Glutamatergic neuron (in vitro differentiated cells): ENCODE measurements around the gene ZBTB46. TPM values are rescaled to one million over a fixed set of nuclear protein-coding genes. Genes with fewer than 3 reads are reported as not detected.
"Not testable (repeated sequence)": the region's sequence is repeated elsewhere in the genome, so short reads cannot be mapped to it uniquely, and the experiment has no call there.

Source experiments
- DNase-seq: peaks from one replicate; pipeline ENCODE4 v3.0.0; 2022
- H3K27ac Mint-ChIP-seq: one replicate; pipeline ENCODE4 v1.8.0; 2020; ENCODE audit warnings: mild to moderate bottlenecking, mixed read lengths, inconsistent platforms; ENCODE audit not compliant: unreplicated experiment
- H3K27me3 Mint-ChIP-seq: one replicate; pipeline ENCODE4 v1.8.0; 2020; ENCODE audit warnings: mild to moderate bottlenecking, moderate library complexity, mixed read lengths, inconsistent platforms; ENCODE audit not compliant: unreplicated experiment
- H3K36me3 Mint-ChIP-seq: one replicate; pipeline ENCODE4 v1.8.0; 2020; ENCODE audit warnings: mild to moderate bottlenecking, mixed read lengths, inconsistent platforms; ENCODE audit not compliant: unreplicated experiment
- H3K4me1 Mint-ChIP-seq: one replicate; pipeline ENCODE4 v1.8.0; 2020; ENCODE audit warnings: mild to moderate bottlenecking, low read depth, mixed read lengths, inconsistent platforms; ENCODE audit not compliant: unreplicated experiment
- H3K4me3 Mint-ChIP-seq: one replicate; pipeline ENCODE4 v1.8.0; 2020; ENCODE audit warnings: mild to moderate bottlenecking, mixed read lengths, inconsistent platforms; ENCODE audit not compliant: unreplicated experiment
- H3K9me3 Mint-ChIP-seq: one replicate; pipeline ENCODE4 v1.8.0; 2020; ENCODE audit warnings: mild to moderate bottlenecking, moderate library complexity, mixed read lengths, inconsistent platforms; ENCODE audit not compliant: unreplicated experiment
- total RNA-seq: library from RNA; stranded (reverse); fragmentation: NEBNext Ultra II Directional; extraction: Animal tissue kit (Norgen Biotek cat#: 25700); gene quantifications from one replicate; pipeline ENCODE4 v1.2.1, GENCODE V29; 2021; ENCODE audit not compliant: unreplicated experiment
- TF ChIP-seq, protein P1 (sequence below): fragments of 200-600 bp; sonication (generic); IDR thresholded peaks from one replicate; pipeline ENCODE4 v1.5.0; 2021; ENCODE audit not compliant: partially characterized antibody, unreplicated experiment

ZBTB46 gene
- total RNA-seq, 1 donor from 2014 or later = 94.4 TPM

DNA sequence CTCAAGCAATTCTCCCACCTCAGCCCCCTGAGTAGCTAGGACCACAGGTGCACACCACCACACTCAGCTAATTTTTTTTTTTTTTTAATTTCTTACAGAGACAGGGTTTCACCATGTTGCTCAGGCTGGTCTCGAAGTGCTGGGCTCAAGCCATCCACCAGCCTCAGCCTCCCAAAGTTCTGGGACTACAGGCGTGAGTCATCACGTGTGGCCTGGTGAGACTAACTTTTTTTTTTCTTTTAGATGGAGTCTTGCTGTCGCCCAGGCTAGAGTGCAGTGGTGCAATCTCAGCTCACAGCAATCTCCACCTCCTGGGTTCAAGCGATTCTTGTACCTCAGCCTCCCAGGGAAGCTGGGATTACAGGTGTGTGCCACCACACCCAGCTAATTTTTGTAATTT, 31.9 kb downstream of the ZBTB46 start:
- not testable (repeated sequence) for H3K4me1 Mint-ChIP-seq, H3K4me3 Mint-ChIP-seq, DNase-seq, H3K27me3 Mint-ChIP-seq
- Mint-ChIP-seq H3K27ac (peak overlapping the region; percentile 76), H3K9me3 (peaks cover 16% of the 10 kb centered on the region), H3K36me3 (peaks cover 11% of the 10 kb centered on the region)

DNA sequence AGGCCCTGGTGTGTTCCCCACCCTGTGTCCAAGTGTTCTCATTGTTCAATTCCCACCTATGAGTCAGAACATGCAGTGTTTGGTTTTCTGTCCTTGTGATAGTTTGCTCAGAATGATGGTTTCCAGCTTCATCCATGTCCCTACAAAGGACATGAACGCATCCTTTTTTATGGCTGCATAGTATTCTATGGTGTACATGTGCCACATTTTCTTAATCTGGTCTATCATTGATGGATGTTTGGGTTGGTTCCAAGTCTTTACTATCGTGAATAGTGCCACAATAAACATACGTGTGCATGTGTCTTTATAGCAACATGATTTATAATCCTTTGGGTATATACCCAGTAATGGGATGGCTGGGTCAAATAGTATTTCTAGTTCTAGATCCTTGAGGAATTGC, 33.9 kb downstream of the ZBTB46 start:
- not testable (repeated sequence) for H3K9me3 Mint-ChIP-seq, H3K4me3 Mint-ChIP-seq, DNase-seq, H3K36me3 Mint-ChIP-seq, H3K27ac Mint-ChIP-seq, H3K27me3 Mint-ChIP-seq
- H3K4me1 Mint-ChIP-seq = peaks cover 19% of the 10 kb centered on the region

DNA sequence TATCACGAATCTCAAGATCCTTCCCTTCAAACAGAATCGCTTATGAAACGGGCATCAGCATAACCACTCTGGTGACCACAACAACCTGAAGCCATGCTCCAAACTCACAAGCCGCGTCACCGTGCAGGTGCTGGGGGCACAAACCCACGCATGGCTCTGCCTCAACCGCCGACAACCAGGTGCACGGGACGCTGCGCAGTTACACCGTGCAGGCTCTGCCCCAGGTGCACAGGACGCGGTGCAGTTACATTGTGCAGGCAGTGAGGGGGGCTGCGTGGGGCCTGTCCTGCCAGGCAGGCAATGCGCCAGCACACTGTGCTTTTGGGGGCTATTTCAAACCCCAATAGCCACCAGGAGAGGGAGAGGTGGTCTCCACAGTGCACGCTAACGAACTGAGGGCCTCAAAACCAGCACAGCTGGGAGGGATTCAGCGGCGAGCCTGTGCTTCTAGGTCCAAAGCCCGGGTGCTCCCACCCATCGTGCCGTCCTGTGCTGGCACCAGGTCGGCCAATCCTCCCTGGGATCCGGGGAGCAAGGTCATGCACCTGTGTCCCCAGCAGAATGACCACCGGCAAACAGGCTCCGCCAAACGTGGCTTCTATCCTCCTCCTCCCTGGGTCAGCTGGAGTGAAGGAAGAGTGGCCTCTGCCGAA, 35.8 kb downstream of the ZBTB46 start:
- TF ChIP-seq, protein P1, sequence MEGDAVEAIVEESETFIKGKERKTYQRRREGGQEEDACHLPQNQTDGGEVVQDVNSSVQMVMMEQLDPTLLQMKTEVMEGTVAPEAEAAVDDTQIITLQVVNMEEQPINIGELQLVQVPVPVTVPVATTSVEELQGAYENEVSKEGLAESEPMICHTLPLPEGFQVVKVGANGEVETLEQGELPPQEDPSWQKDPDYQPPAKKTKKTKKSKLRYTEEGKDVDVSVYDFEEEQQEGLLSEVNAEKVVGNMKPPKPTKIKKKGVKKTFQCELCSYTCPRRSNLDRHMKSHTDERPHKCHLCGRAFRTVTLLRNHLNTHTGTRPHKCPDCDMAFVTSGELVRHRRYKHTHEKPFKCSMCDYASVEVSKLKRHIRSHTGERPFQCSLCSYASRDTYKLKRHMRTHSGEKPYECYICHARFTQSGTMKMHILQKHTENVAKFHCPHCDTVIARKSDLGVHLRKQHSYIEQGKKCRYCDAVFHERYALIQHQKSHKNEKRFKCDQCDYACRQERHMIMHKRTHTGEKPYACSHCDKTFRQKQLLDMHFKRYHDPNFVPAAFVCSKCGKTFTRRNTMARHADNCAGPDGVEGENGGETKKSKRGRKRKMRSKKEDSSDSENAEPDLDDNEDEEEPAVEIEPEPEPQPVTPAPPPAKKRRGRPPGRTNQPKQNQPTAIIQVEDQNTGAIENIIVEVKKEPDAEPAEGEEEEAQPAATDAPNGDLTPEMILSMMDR = no peak
- H3K9me3 Mint-ChIP-seq = peaks cover 9% of the 10 kb centered on the region
- no peaks in the 10 kb centered on the region for H3K36me3 Mint-ChIP-seq
- H3K27me3 Mint-ChIP-seq = peaks cover 10% of the 10 kb centered on the region
- H3K27ac Mint-ChIP-seq = no peak overlapping the region
- DNase-seq = no peak
- no peak overlapping the region for H3K4me3 Mint-ChIP-seq
- H3K4me1 Mint-ChIP-seq = peaks cover 23% of the 10 kb centered on the region

DNA sequence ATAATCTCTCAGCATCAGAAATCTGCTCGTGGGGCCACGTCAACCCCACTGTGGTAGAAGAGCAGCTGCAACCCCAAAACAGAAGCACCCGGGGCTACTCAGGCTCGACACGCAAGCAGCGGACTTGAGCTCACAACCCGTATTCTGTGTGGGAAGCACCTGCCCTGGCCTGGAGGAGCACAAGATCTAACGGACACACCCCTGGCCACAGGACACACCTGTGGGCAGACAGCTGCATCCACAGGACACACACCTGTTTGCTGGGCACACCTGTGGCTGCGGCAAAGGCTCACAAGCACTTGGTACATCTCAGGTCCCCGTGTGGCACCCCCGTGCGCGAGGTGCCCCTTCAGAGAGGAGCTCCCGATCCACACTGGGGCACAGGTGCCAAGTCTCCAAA, 36.5 kb downstream of the ZBTB46 start:
- TF ChIP-seq, protein P1 = no peak
- Mint-ChIP-seq H3K27ac (no peak overlapping the region), H3K27me3 (peaks cover 8% of the 10 kb centered on the region), H3K4me3 (no peak overlapping the region), H3K9me3 (peaks cover 6% of the 10 kb centered on the region), H3K4me1 (peaks cover 20% of the 10 kb centered on the region), H3K36me3 (no peaks in the 10 kb centered on the region)
- no peak for DNase-seq

DNA sequence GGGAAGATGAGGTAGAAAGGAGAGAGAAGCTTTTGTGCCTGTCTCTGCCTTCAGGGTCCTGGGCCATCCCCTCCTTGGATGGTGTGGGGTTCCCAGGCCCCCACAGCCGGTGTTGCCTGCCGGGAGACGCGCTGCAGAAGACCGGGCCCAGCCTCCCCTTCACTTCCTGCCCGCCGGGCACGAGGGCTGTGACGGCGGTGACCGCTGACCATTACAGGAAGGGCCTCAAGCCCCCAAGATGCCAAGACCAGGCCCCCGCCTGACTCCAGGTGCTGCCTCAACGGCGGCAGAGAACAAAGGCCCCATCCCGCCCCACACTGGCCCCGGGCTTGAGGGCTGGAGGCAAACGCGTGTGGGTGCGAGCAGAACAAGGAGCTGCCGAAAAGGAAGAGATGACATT, 38.2 kb downstream of the ZBTB46 start:
- no peaks in the 10 kb centered on the region for H3K36me3 Mint-ChIP-seq
- H3K4me1 Mint-ChIP-seq = peaks cover 21% of the 10 kb centered on the region
- H3K27ac Mint-ChIP-seq = peak overlapping the region; percentile 43
- no peak overlapping the region for H3K4me3 Mint-ChIP-seq
- H3K9me3 Mint-ChIP-seq = peaks cover 7% of the 10 kb centered on the region
- TF ChIP-seq, protein P1 = no peak
- no peak for DNase-seq
- peaks cover 9% of the 10 kb centered on the region for H3K27me3 Mint-ChIP-seq

DNA sequence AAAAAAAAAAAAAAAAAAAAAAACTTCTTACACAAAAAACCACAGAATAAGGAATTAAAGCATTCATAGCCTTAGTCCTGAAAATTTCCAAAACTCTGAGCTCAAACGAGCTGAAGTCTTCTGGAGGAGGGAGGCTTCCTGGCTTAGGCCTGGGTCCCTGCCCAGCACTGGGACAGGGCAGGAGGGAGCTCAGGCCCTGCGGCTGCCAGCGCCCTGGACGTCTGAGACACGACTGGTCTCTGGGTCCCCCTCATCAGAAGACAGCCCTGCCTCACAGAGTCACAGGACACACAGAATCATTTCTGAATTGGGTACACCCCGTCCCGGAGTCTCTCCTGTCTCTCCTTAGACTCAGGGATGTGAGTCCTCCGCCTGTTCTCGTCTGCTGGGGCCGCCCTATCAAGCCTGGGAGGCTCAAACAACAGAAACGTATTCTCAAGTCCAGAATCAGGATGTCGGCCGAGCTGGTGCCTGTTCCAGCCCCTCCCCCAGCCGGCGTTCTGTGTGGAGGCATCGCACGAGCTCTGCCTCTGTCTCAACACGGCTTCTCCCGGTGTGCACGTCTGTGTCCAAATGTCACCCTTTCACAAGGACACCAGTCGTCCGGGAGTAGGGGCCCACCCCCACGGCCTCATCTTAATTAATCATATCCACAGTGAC, 39.4 kb downstream of the ZBTB46 start:
- peak; percentile 76 for DNase-seq
- peaks cover 6% of the 10 kb centered on the region for H3K9me3 Mint-ChIP-seq
- TF ChIP-seq, protein P1 = no peak
- peak overlapping the region; percentile 87 for H3K27ac Mint-ChIP-seq
- H3K4me1 Mint-ChIP-seq = peaks cover 20% of the 10 kb centered on the region
- no peaks in the 10 kb centered on the region for H3K36me3 Mint-ChIP-seq
- H3K27me3 Mint-ChIP-seq = peaks cover 10% of the 10 kb centered on the region
- H3K4me3 Mint-ChIP-seq = peak overlapping the region; percentile 65
